Raji (cell line): Measurements from ENCODE around the gene DCLK2.

Source experiments
- POLR2A ChIP-seq: IDR thresholded peaks from 2 replicates; pipeline ENCODE4 v1.6.1; 2011; ENCODE audit warnings: low read depth, low read length, control low read depth; ENCODE audit not compliant: insufficient read depth

DCLK2 gene

DNA sequence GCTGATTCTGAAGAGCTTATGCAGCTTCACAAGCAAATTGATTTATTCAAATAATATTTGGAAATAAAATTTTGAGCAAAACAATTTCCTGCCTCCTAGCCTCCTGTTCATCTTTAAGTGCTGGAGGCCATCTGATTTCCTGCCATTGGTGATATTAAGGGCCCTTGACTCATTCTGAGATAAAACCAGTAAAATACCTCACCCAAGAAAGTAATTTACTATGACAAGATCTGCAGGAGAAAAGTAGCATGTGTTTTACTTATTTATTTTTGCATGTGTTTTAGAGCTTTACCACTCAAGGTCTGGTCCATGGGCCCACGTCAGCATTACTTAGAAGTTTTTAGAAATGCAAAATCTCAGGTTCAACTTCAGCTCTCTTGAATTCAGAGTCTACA, 67.7 kb downstream of the DCLK2 start:
- no peak for TF ChIP-seq POLR2A

GRCh38 chr4:150149381-150149780, 71.1 kb downstream of the DCLK2 start:
- TF ChIP-seq POLR2A: no peak

GRCh38 chr4:150150629-150151062, 72.4 kb downstream of the DCLK2 start:
- no peak for TF ChIP-seq POLR2A

DNA sequence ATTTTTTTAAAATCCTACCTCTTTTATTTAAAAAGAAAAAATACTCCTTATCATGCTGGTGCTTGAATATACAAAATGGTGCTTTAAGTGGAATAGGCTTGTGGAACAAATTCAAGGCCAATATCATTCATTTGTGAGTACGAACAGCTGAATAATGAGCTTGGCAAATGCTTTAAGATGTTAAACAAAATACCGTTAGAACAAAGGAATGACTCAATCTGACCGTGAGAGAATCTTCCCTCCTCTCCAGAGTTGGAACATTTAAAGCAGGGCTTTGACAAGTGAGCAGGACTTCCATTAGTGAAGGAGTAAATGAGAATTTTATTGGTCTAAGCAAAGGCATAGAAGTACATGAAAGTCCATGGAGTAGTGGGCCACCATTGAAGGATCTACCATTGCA, 74.5 kb downstream of the DCLK2 start:
- no peak for TF ChIP-seq POLR2A

- TF ChIP-seq POLR2A: no peak
Measured at GRCh38 chr4:150155391-150155790, 77.1 kb downstream of the DCLK2 start.

DNA sequence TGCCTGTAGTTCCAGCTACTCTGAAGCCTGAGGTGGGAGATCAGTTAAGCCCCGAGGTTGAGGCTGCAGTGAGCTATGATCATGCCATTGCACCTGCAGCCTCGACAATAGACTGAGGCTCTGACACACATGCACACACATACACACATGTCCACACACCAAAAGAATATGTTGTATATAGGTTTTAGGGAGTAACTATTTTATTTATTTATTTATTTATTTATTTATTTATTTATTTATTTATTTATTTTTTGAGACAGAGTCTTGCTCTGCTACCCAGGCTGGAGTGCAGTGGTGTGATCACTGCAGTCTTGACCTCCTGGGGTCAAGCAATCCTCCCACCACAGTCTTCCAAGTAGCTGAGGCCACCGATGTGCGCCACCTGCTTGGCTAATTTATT, 78.3 kb downstream of the DCLK2 start:
- TF ChIP-seq POLR2A: no peak

- no peak for TF ChIP-seq POLR2A
Measured at GRCh38 chr4:150158041-150158440, 79.8 kb downstream of the DCLK2 start.

DNA sequence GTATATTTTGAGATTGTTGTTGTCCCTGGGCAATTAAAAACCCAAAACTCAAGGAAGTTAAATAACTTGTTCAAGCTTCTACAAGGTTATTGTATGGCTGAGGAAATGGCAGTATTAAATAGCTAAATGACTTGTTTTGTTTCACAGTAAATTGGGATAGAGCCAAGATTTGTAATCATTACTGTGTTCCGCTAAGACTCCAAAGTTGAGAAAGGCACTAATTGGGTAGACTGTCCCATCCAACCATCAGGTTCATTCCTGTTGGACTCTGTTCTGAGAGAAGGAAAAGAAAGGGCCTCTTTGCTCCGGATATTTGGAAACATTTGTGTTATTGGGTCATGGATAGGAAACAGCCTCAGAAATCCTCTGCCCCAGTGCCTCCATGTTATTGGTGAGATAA, 82.2 kb downstream of the DCLK2 start:
- TF ChIP-seq POLR2A: no peak

DNA sequence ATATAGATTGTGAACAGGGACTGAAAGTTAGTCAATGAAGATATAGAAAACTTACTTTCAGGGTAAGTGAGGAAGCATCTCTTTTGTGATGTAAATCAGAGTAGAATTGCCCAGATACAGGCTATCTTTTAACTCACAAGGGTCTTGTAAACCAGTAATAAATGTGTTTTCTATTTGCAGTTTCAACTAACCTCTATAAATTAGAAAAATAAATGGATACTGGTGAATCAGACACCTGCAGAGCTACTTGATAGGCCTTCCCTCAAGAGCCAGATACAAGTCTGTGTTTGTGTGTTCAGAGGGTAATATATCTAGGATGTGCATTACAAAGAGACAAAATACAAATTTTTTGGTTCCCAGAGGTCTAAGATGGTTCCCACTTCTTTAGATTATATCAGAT, 82.9 kb downstream of the DCLK2 start:
- TF ChIP-seq POLR2A: no peak

DNA sequence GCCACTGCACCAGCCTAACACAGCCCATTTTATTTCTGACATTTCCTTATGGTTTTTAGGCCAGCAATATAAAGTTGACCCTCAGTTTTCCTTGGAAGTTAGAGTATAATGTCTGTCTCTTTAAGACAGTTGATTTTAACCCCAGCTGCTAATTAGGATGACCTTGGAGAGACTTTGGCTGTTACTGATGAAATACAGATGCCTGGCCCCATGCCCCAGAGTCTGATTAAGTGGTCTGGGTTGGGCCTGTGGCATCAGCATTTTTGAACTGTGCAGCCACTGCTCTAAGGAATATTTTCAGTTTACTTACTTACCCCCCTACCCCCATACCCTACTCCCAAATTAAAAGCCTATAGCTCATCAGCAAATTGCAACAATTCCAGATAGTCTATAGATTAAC, 85.8 kb downstream of the DCLK2 start:
- no peak for TF ChIP-seq POLR2A

GRCh38 chr4:150164956-150165629, 86.8 kb downstream of the DCLK2 start:
- no peak for TF ChIP-seq POLR2A

DNA sequence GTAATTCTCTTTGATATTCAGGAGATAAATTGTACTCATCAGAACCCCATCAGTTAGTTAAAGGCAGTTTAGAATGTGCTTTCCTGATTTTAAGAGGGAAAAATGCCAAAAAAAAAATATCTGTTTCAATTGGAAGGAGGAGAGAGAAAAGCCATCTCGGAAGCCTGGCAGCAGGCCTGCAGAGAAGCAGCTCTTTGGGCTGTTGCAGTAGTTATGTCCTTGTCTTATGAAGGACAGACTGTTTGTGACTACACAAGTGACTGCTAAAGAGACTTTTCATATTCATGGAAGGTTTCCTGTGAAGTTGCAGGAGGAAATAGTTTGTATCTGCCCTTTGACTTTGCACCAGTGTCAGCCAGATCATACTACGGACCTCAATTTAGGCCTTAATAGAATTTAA, 88.8 kb downstream of the DCLK2 start:
- no peak for TF ChIP-seq POLR2A

- no peak for TF ChIP-seq POLR2A
Measured at GRCh38 chr4:150173432-150173861, 95.2 kb downstream of the DCLK2 start.

GRCh38 chr4:150173982-150174398, 95.7 kb downstream of the DCLK2 start:
- no peak for TF ChIP-seq POLR2A

GRCh38 chr4:150176547-150176946, 98.3 kb downstream of the DCLK2 start:
- TF ChIP-seq POLR2A: no peak

DNA sequence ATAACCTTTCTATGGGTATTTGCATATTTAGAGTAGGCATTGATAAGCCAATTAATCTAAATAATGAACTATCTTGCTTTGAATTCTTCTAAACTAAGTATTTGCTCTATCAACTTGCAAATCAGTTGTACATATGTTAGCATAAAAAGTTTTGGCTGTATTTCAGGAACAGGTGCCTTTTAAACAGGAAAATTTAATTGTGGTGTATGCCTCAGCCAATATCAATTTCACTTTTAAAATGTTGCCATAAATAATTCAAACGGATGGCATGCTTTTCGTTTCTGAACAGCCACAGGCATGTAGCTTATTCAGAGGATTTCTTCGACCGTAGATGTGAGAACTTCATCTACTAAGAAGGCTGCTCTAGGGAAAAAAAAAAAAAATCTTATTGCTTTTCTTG, 99.9 kb downstream of the DCLK2 start:
- no peak for TF ChIP-seq POLR2A

GRCh38 chr4:150181536-150181935, 103.3 kb downstream of the DCLK2 start:
- TF ChIP-seq POLR2A: no peak

- no peak for TF ChIP-seq POLR2A
Measured at GRCh38 chr4:150182794-150183193, 104.5 kb downstream of the DCLK2 start.

DNA sequence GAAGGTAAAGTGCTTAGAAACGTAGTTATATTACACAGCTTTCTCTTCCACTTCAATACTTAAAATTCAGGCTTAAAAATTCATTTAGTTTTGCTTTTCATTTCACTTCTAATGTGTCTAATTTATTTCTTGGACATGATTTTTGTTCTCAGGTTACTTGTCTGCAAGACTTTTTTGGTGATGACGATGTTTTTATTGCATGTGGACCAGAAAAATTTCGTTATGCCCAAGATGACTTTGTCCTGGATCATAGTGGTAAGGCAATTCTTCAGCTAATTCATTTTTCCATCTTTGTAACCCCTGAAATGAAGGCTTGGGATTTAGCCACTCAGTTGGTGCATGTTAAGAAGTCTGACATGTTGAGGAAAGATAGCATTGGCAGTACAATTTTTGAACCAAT, 114.7 kb downstream of the DCLK2 start:
- TF ChIP-seq POLR2A: no peak
